GM21447 (cell line): ENCODE data around the gene PHLPP2.

Experiments used
- ATAC-seq: cut with Tn5 transposase; IDR thresholded peaks from one replicate; pipeline ENCODE4 v1.9.1; 2021; ENCODE audit not compliant: unreplicated experiment

Gene PHLPP2, protein sequence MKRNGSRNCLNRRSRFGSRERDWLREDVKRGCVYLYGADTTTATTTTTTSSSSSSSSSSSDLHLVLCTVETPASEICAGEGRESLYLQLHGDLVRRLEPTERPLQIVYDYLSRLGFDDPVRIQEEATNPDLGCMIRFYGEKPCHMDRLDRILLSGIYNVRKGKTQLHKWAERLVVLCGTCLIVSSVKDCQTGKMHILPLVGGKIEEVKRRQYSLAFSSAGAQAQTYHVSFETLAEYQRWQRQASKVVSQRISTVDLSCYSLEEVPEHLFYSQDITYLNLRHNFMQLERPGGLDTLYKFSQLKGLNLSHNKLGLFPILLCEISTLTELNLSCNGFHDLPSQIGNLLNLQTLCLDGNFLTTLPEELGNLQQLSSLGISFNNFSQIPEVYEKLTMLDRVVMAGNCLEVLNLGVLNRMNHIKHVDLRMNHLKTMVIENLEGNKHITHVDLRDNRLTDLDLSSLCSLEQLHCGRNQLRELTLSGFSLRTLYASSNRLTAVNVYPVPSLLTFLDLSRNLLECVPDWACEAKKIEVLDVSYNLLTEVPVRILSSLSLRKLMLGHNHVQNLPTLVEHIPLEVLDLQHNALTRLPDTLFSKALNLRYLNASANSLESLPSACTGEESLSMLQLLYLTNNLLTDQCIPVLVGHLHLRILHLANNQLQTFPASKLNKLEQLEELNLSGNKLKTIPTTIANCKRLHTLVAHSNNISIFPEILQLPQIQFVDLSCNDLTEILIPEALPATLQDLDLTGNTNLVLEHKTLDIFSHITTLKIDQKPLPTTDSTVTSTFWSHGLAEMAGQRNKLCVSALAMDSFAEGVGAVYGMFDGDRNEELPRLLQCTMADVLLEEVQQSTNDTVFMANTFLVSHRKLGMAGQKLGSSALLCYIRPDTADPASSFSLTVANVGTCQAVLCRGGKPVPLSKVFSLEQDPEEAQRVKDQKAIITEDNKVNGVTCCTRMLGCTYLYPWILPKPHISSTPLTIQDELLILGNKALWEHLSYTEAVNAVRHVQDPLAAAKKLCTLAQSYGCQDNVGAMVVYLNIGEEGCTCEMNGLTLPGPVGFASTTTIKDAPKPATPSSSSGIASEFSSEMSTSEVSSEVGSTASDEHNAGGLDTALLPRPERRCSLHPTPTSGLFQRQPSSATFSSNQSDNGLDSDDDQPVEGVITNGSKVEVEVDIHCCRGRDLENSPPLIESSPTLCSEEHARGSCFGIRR (N-terminal part only)

DNA sequence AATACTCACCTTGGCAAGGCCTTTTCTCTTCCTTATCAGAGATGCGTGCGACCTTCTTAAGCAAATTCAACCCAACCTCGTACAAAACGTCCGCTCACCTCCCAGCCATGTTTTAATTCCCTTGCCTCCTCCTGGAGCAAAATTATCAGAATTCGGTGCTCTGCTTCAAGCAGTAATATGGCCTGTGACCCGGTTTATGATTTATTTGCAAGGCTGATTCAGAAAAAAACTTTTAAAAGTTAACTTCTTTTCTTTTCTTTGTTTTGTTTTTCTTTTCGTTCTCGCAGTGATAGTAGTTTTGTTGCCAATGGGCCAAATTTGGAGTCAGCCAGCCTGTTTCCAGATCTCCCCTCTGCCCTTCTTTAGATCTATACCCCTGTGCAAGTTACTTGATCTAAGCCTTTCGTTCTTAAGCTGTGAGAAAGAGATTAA is at the start of gene PHLPP2:
Gene PHLPP2 (minus strand): TSS at position 382 of the 432 bp plus-strand sequence. CDS start 9,906 bp downstream, outside the sequence.
- ATAC-seq: no peak

DNA sequence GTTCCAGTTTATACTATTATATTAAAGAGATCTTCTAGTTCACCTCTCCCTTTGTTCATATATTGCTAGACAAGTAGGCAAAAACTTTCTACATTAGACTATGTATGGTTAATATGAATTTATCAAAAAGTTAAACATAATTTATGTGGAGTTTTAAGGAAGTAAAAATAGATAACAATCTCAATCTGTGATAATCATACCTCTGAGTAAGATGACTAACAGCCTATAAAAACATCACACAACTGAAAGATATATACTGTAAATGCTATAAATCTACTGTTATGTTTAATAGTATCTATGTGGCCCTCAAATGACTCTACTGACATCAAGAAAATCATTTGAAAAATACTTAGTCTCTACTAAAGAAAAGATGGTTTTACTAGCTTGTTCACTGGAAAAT is 47.1 kb upstream of the PHLPP2 start:
- ATAC-seq: no peak

DNA sequence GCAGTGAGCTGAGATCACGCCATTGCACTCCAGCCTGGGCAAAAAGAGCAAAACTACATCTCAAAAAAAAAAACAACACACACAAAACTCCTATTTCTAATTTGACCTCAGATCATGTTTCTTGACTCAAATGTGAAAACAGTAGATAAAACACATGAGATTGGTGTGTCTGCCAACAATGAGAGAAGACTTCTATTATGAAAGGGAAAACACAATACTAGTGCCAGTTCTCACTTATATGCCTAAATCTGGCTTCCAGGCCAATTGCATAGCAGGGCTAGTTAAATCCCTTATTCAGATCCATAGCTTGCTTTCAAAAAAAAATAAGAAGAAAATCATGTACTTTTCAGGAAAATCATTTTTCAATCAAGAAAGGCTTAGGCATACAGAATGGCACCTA is 44.7 kb upstream of the PHLPP2 start:
- ATAC-seq: no peak

DNA sequence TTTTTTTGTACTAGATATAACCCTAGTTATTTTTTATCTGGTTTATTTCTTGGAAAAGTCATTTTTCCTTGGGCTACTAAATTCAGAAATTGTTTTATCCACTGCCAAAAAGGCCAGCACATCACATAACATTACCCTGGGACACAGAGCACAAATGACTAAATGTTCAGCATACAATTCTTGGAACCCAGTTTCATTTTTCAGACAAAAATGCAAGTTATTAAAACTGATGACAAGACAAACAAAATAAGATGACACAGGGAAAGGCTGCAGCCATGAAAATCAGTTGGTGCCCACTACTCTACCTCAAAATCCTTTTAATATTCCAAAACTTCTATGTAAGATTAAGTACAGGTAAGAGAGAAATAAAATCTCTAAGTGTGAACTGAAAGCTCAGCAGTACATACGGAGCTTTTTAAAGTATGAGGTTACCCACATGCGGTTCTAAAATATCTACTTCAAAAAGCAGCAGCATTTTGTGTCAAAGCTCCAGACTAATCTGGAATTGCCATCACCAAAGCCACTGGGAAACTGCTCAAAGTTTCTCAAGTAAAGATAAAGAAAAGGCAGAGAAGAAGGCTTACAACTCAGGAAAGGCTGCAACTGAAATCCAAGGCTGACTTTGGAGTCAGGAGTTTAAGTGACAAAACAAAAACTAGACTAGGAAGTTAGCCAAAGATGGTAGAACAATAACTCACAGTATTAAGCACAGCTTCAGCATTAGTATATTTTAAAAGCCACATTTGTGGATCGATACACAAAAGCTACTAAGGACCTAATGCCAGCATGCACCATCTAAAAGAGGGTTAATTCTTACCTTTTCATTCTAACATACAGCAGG is 42.8 kb upstream of the PHLPP2 start:
- ATAC-seq: no peak

DNA sequence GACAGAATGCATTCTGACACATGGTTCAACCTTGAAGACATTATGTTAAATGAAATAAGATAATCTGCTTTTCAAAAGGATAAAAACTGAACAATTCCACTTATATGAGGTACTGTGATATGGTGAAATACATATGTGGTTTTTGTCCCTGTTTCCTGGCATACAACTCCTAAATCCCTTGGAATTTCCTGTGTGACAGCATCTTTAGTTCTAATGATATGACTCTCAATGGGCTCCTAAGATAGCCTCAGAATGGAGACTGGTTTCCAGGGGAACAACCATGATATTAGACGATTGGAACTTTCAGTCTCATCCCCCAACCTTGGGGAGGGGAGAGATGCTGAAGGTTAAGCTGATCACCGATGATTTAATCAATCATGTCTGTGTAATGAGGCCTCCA is 37.7 kb upstream of the PHLPP2 start:
- ATAC-seq: no peak

DNA sequence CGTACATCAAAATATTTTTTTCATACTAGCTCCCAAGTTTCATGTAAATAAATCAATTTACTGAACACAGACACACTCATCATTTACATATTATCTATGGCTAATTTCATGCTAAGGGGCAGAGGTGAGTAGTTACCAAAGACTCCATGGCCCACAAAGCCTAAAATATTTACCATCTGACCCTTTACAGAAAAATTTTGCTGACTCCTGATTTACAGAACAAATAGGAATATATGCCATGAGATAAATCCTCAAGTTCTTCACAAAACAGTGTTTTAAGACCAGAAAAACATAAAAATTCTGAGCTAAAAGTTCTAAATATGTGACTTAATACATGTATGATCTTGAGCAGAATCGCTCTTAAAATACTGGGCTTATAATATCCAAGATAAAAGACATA is 36.6 kb upstream of the PHLPP2 start:
- ATAC-seq: no peak

DNA sequence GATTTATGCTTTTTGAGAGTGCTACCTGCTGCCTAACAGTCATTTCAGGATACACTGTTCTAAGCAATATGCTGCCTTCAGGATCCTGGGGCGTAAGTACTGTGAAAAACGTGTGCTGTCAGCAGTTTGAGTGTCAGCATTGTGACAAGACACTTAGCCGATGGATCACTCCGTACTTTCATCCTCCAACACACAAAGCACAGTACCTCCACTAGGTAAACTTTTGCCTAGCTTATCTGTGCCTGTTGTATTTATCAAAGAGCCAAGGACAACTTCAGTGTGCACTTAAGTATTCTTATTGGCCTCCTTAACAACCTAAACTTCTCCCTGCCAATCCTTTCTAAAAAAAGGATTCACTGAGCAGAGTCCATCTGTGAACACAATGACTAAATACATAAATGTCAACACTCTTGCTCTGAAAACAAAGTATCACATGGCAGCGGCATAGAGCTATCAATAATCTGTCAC is 33.8 kb upstream of the PHLPP2 start:
- no peak for ATAC-seq

DNA sequence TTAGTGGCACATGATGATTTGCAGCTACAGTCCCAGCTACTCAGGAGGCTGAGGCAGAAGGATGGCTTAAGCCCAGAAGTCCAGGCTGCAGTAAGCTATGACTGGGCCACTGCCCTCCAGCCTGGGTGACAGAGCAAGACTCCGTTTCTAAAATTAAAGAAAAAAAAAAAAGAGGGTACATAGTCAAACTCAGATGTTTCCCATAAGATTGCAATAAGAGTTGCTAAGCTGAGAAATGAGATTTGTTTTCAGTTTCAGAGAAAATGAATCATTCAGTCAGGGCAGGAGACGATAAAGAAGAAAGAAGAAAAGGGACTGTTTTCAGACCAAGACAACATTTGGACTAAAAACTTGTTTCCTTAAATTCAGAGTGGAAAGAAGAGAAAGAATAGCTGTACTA is 30.2 kb upstream of the PHLPP2 start:
- no peak for ATAC-seq

DNA sequence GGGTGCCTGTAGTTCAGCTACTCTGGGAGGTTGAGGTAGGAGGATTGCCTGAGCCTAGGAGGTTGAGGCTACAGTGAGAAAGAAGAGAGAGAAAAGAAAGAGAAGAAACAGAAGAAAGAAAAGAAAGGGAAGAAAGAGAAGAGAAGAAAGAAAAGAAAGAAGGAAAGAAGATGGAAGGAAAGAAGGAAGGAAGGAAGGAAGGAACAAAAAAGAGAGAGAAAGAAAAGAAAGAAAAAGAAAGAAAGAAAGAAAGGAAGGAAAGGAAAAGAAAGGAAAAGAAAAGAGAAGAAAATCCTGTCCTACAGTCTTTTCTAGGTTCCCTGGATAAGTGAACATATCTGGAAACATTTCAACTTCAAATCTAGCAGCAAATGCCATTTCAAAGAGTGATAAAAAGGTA is 29.6 kb upstream of the PHLPP2 start:
- ATAC-seq: no peak

DNA sequence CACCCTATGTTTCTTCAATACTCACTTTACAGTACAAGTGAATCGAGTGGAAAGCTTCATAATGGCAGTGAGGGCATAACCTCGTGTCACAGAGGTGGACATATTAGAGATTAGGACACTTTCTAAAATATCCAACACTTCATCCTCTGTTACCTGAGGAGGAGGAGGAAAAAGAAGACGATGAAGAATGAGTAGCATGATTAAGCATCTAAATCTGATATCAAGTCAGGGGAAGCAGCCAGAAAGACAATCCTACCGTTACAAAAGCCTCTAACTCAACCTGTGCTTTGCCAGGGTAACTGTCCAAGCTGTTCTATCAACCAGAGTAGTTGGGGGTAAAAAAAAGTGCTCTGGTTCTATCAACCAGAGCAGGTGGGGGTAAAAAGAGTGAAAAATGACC is 23.7 kb upstream of the PHLPP2 start:
- ATAC-seq: no peak

DNA sequence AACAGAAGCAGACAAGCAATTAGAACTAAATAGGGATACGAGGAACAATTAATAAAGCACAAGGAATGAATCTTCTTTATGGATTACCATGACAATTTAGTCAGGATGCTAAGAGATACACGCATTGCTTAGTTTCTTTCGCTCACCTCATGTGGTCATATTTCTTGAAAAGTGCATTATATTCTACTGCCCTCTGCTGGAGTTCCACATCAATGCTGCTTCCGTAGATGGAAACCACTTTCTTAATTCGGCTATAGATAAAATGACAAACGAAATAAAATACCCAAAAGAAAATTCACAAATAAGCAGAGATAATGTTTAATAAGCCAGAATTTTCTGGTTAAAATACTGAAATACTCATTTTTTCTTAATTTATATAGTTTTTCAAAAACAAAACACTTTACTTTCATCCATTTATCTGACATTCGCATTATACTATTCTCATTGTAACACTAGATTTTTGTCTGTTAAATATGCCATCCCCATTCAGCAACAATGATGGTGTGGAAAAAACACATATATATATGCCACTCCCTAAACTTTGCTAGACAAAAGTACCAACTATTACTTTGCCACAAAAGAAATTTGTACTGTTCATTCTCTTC is 22.0 kb upstream of the PHLPP2 start:
- ATAC-seq: no peak

DNA sequence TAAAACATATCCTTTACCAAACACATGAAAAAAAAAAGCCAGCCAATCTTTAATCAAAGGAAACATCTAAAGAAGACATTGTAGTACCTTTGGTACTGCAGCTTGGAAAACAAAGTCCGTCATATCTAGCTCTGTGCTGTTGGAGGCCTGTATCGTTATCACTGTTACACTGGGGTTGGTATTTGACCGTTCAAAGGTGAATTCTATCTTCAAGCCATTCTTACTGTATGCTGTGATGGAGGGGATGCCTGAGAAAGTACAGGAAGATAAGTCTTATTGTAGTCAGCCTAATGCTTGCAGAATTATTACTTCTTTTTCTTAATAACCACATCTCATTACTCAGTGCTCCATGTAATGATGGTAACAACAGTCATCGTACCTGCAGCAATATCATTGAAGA is 14.4 kb upstream of the PHLPP2 start:
- ATAC-seq: no peak

DNA sequence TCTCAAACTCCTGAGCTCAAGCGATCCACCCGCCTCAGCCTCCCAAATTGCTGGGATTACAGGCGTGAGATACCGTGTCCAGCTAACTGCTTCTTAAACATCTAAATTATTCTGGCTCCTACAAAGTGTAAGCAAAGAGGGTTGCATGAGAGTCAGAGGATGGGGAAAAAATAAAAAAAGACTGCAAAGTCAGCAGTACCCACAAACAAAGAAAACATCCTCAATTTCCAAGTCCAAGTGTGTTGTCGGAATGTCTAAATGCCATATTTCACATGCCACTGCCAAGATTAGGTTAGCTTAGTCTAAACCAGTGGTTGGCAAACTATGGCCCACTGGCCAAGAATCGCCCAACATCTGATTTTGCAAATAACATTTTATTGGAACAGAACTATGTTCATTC is 13.0 kb upstream of the PHLPP2 start:
- no peak for ATAC-seq

DNA sequence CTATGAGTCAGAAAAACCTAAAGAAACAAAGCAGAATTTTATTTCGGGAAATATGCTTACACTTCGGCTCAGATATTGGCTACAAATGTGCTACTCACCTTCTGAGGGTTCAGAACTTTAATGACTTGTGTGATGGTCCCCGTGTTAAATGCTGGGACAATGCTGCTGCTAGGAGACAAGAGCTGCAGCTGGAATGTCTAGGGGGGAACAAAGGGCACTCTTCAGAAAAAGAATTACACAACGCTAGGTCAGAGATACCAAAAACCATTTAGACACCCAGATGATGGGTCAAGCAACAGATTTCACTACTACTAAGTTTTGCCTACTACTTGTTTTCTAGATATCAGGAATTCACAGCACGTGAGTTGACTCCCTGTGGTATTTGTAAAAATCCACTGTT is 10.0 kb upstream of the PHLPP2 start:
- no peak for ATAC-seq

DNA sequence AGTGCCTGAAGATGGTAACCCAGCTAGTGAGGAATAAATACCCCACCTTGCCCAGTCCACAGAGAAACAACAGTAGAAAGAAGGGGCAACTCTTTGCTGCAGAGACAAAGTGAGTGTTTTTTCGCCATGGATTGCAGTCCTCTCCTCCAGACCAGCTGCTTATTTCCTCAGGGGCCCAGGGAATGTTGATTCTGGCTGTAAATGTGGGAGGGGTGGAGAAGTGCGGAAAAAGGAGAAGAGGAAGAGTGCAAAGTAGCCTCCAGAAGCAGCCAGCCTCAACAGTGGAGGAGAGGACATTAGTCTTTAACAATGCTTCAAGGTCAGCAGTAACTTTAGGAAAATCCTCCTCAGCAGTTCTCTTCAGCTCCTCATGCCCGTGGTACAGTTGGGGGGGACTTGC is 8.1 kb upstream of the PHLPP2 start:
- ATAC-seq: no peak

DNA sequence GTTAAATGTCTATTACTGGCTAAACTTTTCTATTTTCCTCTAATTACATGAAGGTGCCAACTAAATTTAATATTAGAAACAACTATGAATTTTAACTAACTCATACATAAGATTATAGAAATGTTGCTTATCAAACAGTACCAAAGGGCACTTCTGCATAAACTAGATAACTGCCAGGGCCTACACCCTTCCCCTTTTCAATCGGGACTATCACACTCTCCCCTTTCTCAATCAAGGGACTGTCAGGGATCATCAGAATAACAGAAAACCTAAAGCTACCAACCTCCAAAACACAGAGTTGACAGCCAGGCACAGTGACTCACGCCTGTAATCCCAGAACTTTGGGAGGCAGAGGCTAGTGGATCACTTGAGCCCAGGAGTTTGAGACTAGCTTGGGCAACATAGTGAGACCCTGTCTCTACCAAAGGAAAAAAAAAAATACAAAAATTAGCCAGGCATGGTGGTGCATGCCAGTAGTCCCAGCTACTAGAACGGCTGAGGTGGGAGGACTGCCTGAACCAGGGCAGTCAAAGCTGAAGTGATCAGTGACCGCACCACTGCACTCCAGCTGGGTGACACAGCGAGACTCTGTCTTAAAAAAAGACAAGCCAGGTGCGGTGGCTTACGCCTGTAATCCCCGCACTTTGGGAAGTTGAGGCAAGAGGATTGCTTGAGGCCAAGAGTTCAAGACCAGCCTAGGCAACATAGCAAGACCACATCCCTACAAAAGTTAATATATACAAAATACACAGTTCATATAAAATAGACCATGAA is 3.2 kb upstream of the PHLPP2 start:
- no peak for ATAC-seq

DNA sequence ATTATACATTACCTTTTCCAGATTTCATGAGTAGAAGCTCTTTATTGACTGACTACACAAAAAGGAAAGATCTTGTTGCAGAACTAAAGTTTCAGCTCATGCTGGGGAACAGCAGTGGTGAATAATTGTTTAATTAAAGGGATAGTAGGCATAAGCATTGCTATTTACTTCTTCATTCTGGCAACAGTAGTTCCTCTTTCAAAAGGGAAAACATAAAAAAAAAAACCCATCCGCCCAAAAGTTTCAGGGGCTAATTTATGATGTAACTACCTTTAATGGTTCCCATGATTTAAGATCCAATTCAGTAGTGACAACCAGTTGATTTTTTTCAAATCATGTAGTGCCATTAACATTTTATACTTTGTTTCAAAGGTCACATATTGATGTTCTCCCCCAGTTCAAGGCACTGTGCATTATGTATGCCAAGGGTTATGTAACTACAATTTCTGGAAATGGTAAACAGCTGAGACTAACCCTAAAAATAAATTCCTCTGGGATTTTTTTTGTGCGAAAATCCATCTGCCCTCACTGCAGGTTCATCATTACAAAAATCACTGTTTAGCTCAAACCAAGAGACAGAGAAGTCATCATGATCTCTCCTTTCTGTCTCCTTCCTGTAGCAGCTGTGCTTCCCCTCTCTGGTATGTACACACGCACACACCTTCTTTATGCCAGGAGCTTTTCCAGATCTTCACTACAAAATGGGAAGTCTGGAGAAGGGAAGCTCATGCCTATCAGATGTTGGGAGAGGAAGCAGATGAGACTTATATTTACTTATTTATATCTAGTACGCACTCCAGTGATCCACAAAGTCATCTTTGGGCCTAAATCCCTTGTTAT is 2.2 kb upstream of the PHLPP2 start:
- ATAC-seq: no peak

DNA sequence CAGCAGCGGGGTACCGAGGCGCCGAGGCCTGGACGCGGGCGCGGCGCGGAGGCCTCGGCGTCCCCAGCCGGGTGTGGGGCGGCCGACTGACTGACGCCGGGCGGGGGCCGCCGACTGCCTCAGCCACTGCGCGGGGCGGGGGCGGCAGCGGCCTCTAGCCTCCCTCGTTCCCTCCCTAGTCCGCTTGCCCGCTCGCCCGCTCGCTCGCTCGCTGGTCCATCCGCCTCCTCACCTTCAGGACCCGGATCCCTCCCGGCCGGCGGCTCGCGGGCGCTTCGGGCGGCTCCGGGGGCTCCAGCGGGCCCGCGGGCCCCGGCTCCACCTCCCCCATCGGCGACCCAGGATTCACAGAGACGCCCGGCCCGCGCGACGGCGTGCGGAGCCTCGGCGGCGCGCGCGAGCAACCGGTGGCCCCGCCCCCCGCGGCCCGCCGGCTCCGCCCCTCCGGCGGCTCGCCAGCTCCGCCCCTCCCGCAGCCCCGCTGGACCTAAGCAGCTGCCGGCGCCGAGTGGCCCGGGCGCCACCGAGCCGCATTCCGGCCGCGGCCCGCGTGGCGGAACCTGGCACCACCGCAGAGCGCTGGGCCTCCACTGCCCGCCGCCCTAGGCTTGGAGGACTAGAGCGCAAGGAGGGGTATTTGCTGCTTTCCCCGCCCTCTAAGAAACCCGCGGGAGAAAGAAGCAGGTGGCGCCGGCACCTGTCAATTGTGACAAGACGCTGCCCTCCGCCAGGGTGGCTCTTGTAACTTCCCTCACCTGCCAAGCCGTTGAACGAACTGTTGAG is 773 bp downstream of the PHLPP2 start:
- ATAC-seq: peak; percentile 55
